Astrocyte (in vitro differentiated cells and primary cell): ENCODE measurements around the gene CBLN3. TPM values are rescaled to one million over a fixed set of nuclear protein-coding genes. Genes with fewer than 3 reads are reported as not detected.

Source experiments
- DNase-seq: peaks from one replicate; pipeline ENCODE4 v3.0.0-alpha.2; 2010; ENCODE audit warnings: low read depth
- FAIRE-seq: peaks from 2 replicates; lab custom pipeline; 2011; peaks lifted over from hg19 to GRCh38; lab: Jason Lieb, UNC
- H2AFZ ChIP-seq: 2 replicates; pipeline ENCODE4 v1.6.0; 2012; ENCODE audit warnings: low read depth, low read length, inconsistent platforms
- H3K27ac ChIP-seq: 2 replicates; pipeline ENCODE4 v1.5.1; 2011; ENCODE audit warnings: low read depth, low read length, inconsistent platforms
- H3K27me3 ChIP-seq: 2 replicates; pipeline ENCODE4 v1.6.0; 2011; ENCODE audit warnings: low read length, inconsistent platforms; ENCODE audit not compliant: insufficient read depth
- H3K36me3 ChIP-seq: 2 replicates; pipeline ENCODE4 v1.5.1; 2011; ENCODE audit warnings: low read length, inconsistent platforms; ENCODE audit not compliant: insufficient read depth
- H3K4me1 ChIP-seq: 2 replicates; pipeline ENCODE4 v1.5.1; 2011; ENCODE audit warnings: low read length, inconsistent platforms; ENCODE audit not compliant: insufficient read depth
- H3K4me2 ChIP-seq: 2 replicates; pipeline ENCODE4 v1.6.0; 2012; ENCODE audit warnings: low read length, inconsistent platforms
- H3K4me3 ChIP-seq: 2 replicates; pipeline ENCODE4 v1.5.1; 2011; ENCODE audit warnings: low read depth, mild to moderate bottlenecking, low read length, inconsistent platforms; ENCODE audit not compliant: insufficient read depth
- H3K79me2 ChIP-seq: 2 replicates; pipeline ENCODE4 v1.6.0; 2012; ENCODE audit warnings: mild to moderate bottlenecking, low read length, inconsistent platforms; ENCODE audit not compliant: insufficient read depth
- H3K9ac ChIP-seq: 2 replicates; pipeline ENCODE4 v1.6.0; 2012; ENCODE audit warnings: mild to moderate bottlenecking, low read length, inconsistent platforms
- H3K9me3 ChIP-seq: 2 replicates; pipeline ENCODE4 v1.5.1; 2012; ENCODE audit warnings: low read depth, mild to moderate bottlenecking, low read length, inconsistent platforms; ENCODE audit not compliant: insufficient read depth
- H4K20me1 ChIP-seq: 2 replicates; pipeline ENCODE4 v1.6.0; 2012; ENCODE audit warnings: low read length, inconsistent platforms; ENCODE audit not compliant: insufficient read depth
- H3K27ac Mint-ChIP-seq: one replicate; pipeline ENCODE4 v1.8.0; 2021; ENCODE audit warnings: mild to moderate bottlenecking, mixed read lengths; ENCODE audit not compliant: unreplicated experiment
- H3K27me3 Mint-ChIP-seq: one replicate; pipeline ENCODE4 v1.8.0; 2021; ENCODE audit warnings: low read depth, mixed read lengths; ENCODE audit not compliant: unreplicated experiment
- H3K36me3 Mint-ChIP-seq: one replicate; pipeline ENCODE4 v1.8.0; 2021; ENCODE audit warnings: low read depth, mixed read lengths; ENCODE audit not compliant: unreplicated experiment
- H3K4me1 Mint-ChIP-seq: one replicate; pipeline ENCODE4 v1.8.0; 2021; ENCODE audit warnings: low read depth, mixed read lengths; ENCODE audit not compliant: unreplicated experiment
- H3K4me3 Mint-ChIP-seq: one replicate; pipeline ENCODE4 v1.8.0; 2021; ENCODE audit warnings: mild to moderate bottlenecking, moderate library complexity, mixed read lengths; ENCODE audit not compliant: unreplicated experiment
- H3K9me3 Mint-ChIP-seq: one replicate; pipeline ENCODE4 v1.8.0; 2021; ENCODE audit warnings: mild to moderate bottlenecking, mixed read lengths; ENCODE audit not compliant: unreplicated experiment
- CTCF ChIP-seq: IDR thresholded peaks from 2 replicates; pipeline ENCODE4 v1.5.1; 2011; ENCODE audit warnings: low read depth, mild to moderate bottlenecking, inconsistent platforms, low read length, moderate library complexity; ENCODE audit not compliant: insufficient read depth
- EZH2 ChIP-seq: IDR thresholded peaks from 2 replicates; pipeline ENCODE4 v1.6.1; 2012; ENCODE audit warnings: mild to moderate bottlenecking, low read length, inconsistent platforms; ENCODE audit not compliant: insufficient read depth
- total RNA-seq: library from RNA; stranded (reverse); gene quantifications from 2 replicates; pipeline ENCODE4 v1.2.1, GENCODE V29; 2021

Gene CBLN3
- total RNA-seq, 1 donor from 2014 or later = 3.9 TPM

DNA sequence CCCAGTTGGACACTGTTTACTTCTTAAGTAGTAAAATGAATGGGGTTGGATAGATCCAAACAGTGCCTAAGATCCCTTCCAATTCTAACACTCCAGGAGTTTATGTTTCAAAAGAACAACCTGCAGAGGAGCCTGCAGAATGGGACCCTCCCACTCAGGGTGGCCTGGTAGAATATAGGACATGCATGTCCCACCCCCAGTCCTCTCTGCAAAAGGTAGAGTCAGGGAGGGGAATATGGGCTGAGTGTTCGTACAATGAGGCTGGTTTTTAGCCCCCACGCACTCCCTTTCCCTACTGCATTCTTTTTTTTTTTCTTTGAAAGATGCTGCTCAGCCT lies 42.5 kb downstream of the CBLN3 start:
- no peaks in the 10 kb centered on the region for H3K79me2 ChIP-seq
- H3K27me3 ChIP-seq = peaks cover 7% of the 10 kb centered on the region
- no peaks in the 10 kb centered on the region for H4K20me1 ChIP-seq
- Mint-ChIP-seq H3K36me3 (no peaks in the 10 kb centered on the region), H3K27ac (no peak overlapping the region), H3K4me3 (no peak overlapping the region), H3K4me1 (peaks cover 5% of the 10 kb centered on the region), H3K27me3 (peaks cover 3% of the 10 kb centered on the region), H3K9me3 (no peaks in the 10 kb centered on the region)
- no peak overlapping the region for H2AFZ ChIP-seq
- no peaks in the 10 kb centered on the region for H3K36me3 ChIP-seq
- peaks cover 2% of the 10 kb centered on the region for H3K9me3 ChIP-seq
- no peak overlapping the region for H3K4me3 ChIP-seq
- TF ChIP-seq EZH2 = no peak
- no peak overlapping the region for H3K27ac ChIP-seq
- peaks cover 1% of the 10 kb centered on the region for H3K4me1 ChIP-seq
- H3K9ac ChIP-seq = no peak overlapping the region
- no peak overlapping the region for H3K4me2 ChIP-seq
- FAIRE-seq = no peak
- DNase-seq = no peak

- Mint-ChIP-seq H3K27me3 (peaks cover 3% of the 10 kb centered on the region), H3K27ac (no peak overlapping the region), H3K9me3 (peaks cover 2% of the 10 kb centered on the region), H3K4me3 (no peak overlapping the region), H3K4me1 (no peaks in the 10 kb centered on the region), H3K36me3 (no peaks in the 10 kb centered on the region)
- no peak overlapping the region for H3K9ac ChIP-seq
- no peak for TF ChIP-seq CTCF
- no peak for TF ChIP-seq EZH2
- no peak overlapping the region for H3K4me2 ChIP-seq
- no peaks in the 10 kb centered on the region for H4K20me1 ChIP-seq
- DNase-seq (no peak), FAIRE-seq (no peak)
- H2AFZ ChIP-seq = no peak overlapping the region
- H3K4me1 ChIP-seq = no peaks in the 10 kb centered on the region
- no peaks in the 10 kb centered on the region for H3K36me3 ChIP-seq
- no peak overlapping the region for H3K27ac ChIP-seq
- H3K27me3 ChIP-seq = peaks cover 7% of the 10 kb centered on the region
- H3K4me3 ChIP-seq = no peak overlapping the region
- H3K79me2 ChIP-seq = no peaks in the 10 kb centered on the region
- H3K9me3 ChIP-seq = peaks cover 2% of the 10 kb centered on the region
Observed at GRCh38 chr14:24385524-24385923, 43.9 kb downstream of the CBLN3 start.

- TF ChIP-seq CTCF (no peak), EZH2 (no peak)
- no peaks in the 10 kb centered on the region for H4K20me1 ChIP-seq
- no peaks in the 10 kb centered on the region for H3K36me3 ChIP-seq
- H3K27ac ChIP-seq = no peak overlapping the region
- Mint-ChIP-seq H3K4me1 (no peaks in the 10 kb centered on the region), H3K27ac (no peak overlapping the region), H3K9me3 (peaks cover 2% of the 10 kb centered on the region), H3K36me3 (no peaks in the 10 kb centered on the region), H3K27me3 (peaks cover 3% of the 10 kb centered on the region), H3K4me3 (no peak overlapping the region)
- DNase-seq = no peak
- peaks cover 7% of the 10 kb centered on the region for H3K27me3 ChIP-seq
- FAIRE-seq = no peak
- H3K4me2 ChIP-seq = no peak overlapping the region
- H3K9ac ChIP-seq = no peak overlapping the region
- no peaks in the 10 kb centered on the region for H3K4me1 ChIP-seq
- H3K79me2 ChIP-seq = no peaks in the 10 kb centered on the region
- no peak overlapping the region for H3K4me3 ChIP-seq
- H3K9me3 ChIP-seq = peaks cover 2% of the 10 kb centered on the region
- H2AFZ ChIP-seq = no peak overlapping the region
Observed at GRCh38 chr14:24384169-24384568, 45.3 kb downstream of the CBLN3 start.
